ENCODE measurements around the gene DDR2. TPM values are rescaled to one million over a fixed set of nuclear protein-coding genes. Genes with fewer than 3 reads are reported as not detected.

DDR2 gene
- total RNA-seq, 1 donor from 2014 or later: 3.8 TPM

DNA sequence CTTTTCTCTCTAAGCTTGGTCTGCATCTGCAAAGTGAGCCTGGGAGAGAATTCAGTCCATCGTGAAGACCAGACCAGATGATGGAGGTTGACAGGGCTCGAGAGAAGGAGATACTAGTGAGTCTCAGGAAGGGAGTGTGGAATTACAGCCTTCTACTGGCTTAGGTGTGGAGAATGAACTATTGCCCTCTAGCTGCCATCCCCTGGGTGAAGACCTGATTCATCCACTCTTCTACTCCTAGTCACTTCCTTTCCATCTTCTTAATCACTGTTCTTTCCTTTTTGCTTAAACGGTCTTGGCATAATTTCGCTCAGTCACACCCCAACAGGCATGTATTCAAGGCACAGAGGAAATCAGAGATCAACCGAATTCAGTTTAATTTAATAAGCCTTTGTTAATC, 124.3 kb downstream of the DDR2 start:
- Histone ChIP-seq H3K36me3 (ENCODE audit: control insufficient read depth, insufficient read depth, low read length) (no peaks in the 10 kb centered on the region), H3K27me3 (ENCODE audit: control insufficient read depth, insufficient read depth, low read length) (no peaks in the 10 kb centered on the region), H3K4me3 (ENCODE audit: low read depth, low read length) (no peak overlapping the region)
- DNase-seq (ENCODE audit: low read depth): no peak
- no peak for TF ChIP-seq CTCF (IDR thresholded peaks at IDR 0.05; ENCODE audit: insufficient read depth, low read length, poor library complexity, severe bottlenecking)

DNA sequence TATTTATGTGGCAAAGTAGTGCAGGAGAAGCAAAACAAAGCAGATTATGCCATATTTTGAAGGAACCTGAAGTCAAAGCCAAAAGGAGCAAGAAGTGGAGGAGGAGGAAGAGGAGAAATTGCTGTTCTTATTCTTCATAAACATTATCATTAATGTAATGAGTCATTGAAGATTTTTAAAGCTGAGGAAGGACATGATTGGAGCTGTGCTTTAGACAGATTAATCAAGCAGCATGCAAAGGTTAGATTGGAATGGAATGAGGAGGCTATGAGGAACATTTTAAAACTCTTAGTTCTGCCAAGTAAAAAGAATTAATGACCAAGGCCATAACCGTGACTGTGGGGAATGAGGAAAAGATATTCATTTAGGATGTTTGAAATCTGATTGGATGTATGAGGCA, 125.2 kb downstream of the DDR2 start:
- Histone ChIP-seq H3K27me3 (ENCODE audit: control insufficient read depth, insufficient read depth, low read length) (no peaks in the 10 kb centered on the region), H3K4me3 (ENCODE audit: low read depth, low read length) (no peak overlapping the region), H3K36me3 (ENCODE audit: control insufficient read depth, insufficient read depth, low read length) (no peaks in the 10 kb centered on the region)
- no peak for DNase-seq (ENCODE audit: low read depth)
- TF ChIP-seq CTCF (IDR thresholded peaks at IDR 0.05; ENCODE audit: insufficient read depth, low read length, poor library complexity, severe bottlenecking): no peak

DNA sequence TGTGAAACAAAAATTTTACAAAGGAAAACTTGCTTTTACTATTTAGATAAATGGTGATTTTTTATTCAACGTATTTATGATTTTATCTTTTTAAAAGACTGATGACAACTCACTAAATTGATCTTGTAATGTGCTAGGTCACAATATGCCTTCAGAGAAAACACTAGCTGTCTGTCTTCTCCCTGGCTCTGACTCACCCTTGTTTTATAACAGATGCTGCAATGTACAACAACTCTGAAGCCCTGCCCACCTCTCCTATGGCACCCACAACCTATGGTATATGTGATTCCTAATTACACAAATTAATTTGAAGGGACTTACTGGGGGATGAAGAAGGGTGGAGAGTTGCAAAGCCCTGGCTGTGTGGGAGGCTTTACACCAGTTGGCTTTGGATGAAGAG, 133.5 kb downstream of the DDR2 start:
- no peak for TF ChIP-seq CTCF (IDR thresholded peaks at IDR 0.05; ENCODE audit: insufficient read depth, low read length, poor library complexity, severe bottlenecking)
- Histone ChIP-seq H3K4me3 (ENCODE audit: low read depth, low read length) (no peak overlapping the region), H3K27me3 (ENCODE audit: control insufficient read depth, insufficient read depth, low read length) (no peaks in the 10 kb centered on the region), H3K36me3 (ENCODE audit: control insufficient read depth, insufficient read depth, low read length) (no peaks in the 10 kb centered on the region)
- no peak for DNase-seq (ENCODE audit: low read depth)

DNA sequence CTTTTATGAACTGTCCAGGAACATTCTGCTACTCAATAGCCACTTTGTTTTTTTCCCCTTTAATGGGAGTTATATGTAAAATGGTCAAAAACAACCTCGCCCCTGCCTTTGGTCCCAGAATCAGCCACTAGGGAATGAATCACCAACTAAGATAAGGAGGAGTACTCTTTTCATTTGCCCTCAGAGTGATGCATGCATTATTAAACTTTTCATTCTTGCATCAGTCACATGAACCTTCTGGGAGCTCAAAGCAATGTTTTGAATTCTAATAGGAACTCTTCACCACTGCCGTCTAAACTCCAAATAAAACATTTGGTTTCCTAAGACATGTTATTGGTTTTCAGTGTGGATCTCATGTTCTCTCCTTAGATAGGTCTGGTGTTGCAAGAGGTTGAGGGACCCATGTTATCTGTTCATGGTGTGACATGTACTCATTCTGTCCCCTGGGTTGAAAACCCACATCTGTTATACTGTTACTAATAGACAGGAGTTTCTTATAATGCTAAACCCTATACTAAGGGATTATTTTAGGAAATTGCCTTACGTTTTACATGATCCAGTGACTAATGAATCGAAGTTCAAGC, 140.4 kb downstream of the DDR2 start:
- DNase-seq (ENCODE audit: low read depth): no peak
- no peaks in the 10 kb centered on the region for H3K27me3 ChIP-seq (ENCODE audit: control insufficient read depth, insufficient read depth, low read length)
- H3K36me3 ChIP-seq (ENCODE audit: control insufficient read depth, insufficient read depth, low read length): no peaks in the 10 kb centered on the region
- no peak for TF ChIP-seq CTCF (IDR thresholded peaks at IDR 0.05; ENCODE audit: insufficient read depth, low read length, poor library complexity, severe bottlenecking)
- H3K4me3 ChIP-seq (ENCODE audit: low read depth, low read length): no peak overlapping the region

GRCh38 chr1:162774007-162774406, 141.7 kb downstream of the DDR2 start:
- Histone ChIP-seq H3K4me3 (ENCODE audit: low read depth, low read length) (no peak overlapping the region), H3K27me3 (ENCODE audit: control insufficient read depth, insufficient read depth, low read length) (no peaks in the 10 kb centered on the region), H3K36me3 (ENCODE audit: control insufficient read depth, insufficient read depth, low read length) (no peaks in the 10 kb centered on the region)
- no peak for TF ChIP-seq CTCF (IDR thresholded peaks at IDR 0.05; ENCODE audit: insufficient read depth, low read length, poor library complexity, severe bottlenecking)
- no peak for DNase-seq (ENCODE audit: low read depth)

DNA sequence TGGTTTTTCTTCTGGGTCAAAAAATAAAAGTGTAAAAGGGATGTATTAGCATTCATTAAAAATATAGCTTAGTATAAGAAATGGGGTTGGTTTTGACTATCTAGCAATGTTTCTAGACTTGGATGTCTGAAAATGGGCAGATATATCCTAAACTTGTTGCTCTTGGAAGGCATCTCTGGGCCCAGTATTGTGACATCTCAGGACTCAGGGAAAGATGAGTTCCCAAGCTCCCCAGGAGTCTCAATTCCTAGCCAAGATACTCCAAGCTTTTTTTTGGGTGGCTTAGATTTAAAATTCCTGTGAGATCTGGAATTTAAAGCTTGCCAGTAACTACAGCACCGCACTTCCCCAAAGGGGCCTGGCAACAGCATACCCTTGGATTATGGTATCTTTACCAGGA, 146.8 kb downstream of the DDR2 start:
- Histone ChIP-seq H3K27me3 (ENCODE audit: control insufficient read depth, insufficient read depth, low read length) (no peaks in the 10 kb centered on the region), H3K36me3 (ENCODE audit: control insufficient read depth, insufficient read depth, low read length) (no peaks in the 10 kb centered on the region), H3K4me3 (ENCODE audit: low read depth, low read length) (no peak overlapping the region)
- TF ChIP-seq CTCF (IDR thresholded peaks at IDR 0.05; ENCODE audit: insufficient read depth, low read length, poor library complexity, severe bottlenecking): no peak
- DNase-seq (ENCODE audit: low read depth): no peak
